Endothelial cell of umbilical vein (primary cell): ENCODE results near the gene YBX1. TPM values are rescaled to one million over a fixed set of nuclear protein-coding genes. Genes with fewer than 3 reads are reported as not detected.

Source experiments
- BruUV-seq: library from RNA; stranded (reverse); fragments of 400-500 nt; replicated peaks from 2 replicates; lab custom pipeline; 2021; lab: Mats Ljungman, UMichigan
- CTCF ChIA-PET: fragments of 300-600, 350-600 bp; sonication (Branson Sonifier 250); formaldehyde crosslinking; loops from one replicate; lab custom pipeline; 2021; ENCODE audit warnings: antibody characterized with exemption, inconsistent platforms; lab: Charles Lee
- POLR2A ChIA-PET: fragments of 300-600, 350-600 bp; sonication (Branson Sonifier 250); formaldehyde crosslinking; loops from one replicate; lab custom pipeline; 2021; ENCODE audit warnings: antibody characterized with exemption, inconsistent platforms; lab: Charles Lee
- DNase-seq: peaks from one replicate; pipeline ENCODE4 v3.0.0-alpha.2; 2011; ENCODE audit warnings: low read depth, low spot score
- FAIRE-seq: peaks from 2 replicates; lab custom pipeline; 2011; peaks lifted over from hg19 to GRCh38; lab: Jason Lieb, UNC
- H2AFZ ChIP-seq: 2 replicates; pipeline ENCODE4 v1.6.0; 2012; ENCODE audit warnings: low read depth, low read length, control low read depth, inconsistent platforms
- H3K27ac ChIP-seq: 2 replicates; pipeline ENCODE4 v1.5.1; 2011; ENCODE audit warnings: low read depth, mild to moderate bottlenecking, control low read depth, low read length, moderate library complexity; ENCODE audit not compliant: insufficient read depth
- H3K27me3 ChIP-seq, 2 experiments: 2 replicates each; pipeline versions ENCODE4 v1.6.0 to v1.6.1; 2011; ENCODE audit warnings: low read length in 2 of 2, mixed read lengths in 1 of 2; ENCODE audit not compliant: control insufficient read depth in 2 of 2, insufficient read depth in 2 of 2
- H3K36me3 ChIP-seq, 2 experiments: 2 replicates in 1 of 2; 3 replicates in 1 of 2; pipeline ENCODE4 v1.5.1; 2011; ENCODE audit warnings: low read length in 2 of 2, mild to moderate bottlenecking in 1 of 2, moderate library complexity in 1 of 2; ENCODE audit not compliant: control insufficient read depth in 2 of 2, insufficient read depth in 2 of 2; ENCODE audit errors: extremely low read depth in 1 of 2
- H3K4me1 ChIP-seq: 3 replicates; pipeline ENCODE4 v1.5.1; 2011; ENCODE audit warnings: mild to moderate bottlenecking, low read length; ENCODE audit not compliant: control insufficient read depth, insufficient read depth; ENCODE audit errors: extremely low read depth
- H3K4me2 ChIP-seq: 2 replicates; pipeline ENCODE4 v1.6.1; 2011; ENCODE audit warnings: low read length, control low read depth, mixed read lengths; ENCODE audit not compliant: insufficient read depth
- H3K4me3 ChIP-seq, 3 experiments: fragments of 200-600 bp in 1 of 3; sonication (generic), shearing (Covaris generic) in 1 of 3; replicated peaks in 1 of 3; 2 replicates each; pipeline ENCODE4 v1.5.1; 2011 to 2016; ENCODE audit warnings: control low read depth in 3 of 3, low read length in 3 of 3, mild to moderate bottlenecking in 2 of 3, inconsistent platforms in 1 of 3, low read depth in 1 of 3, moderate library complexity in 1 of 3; ENCODE audit not compliant: insufficient read depth in 1 of 3
- H3K79me2 ChIP-seq: 2 replicates; pipeline ENCODE4 v1.6.0; 2012; ENCODE audit warnings: low read length, inconsistent platforms; ENCODE audit not compliant: control insufficient read depth, insufficient read depth
- H3K9ac ChIP-seq: replicated peaks from 2 replicates; pipeline ENCODE3; 2011; ENCODE audit warnings: low read length, control low read depth; ENCODE audit not compliant: insufficient read depth; ENCODE audit errors: extremely low read depth
- H3K9me1 ChIP-seq: replicated peaks from 3 replicates; pipeline ENCODE4 v1.6.0; 2011; ENCODE audit warnings: mild to moderate bottlenecking, low read length; ENCODE audit not compliant: control insufficient read depth, insufficient read depth; ENCODE audit errors: extremely low read depth
- H3K9me3 ChIP-seq: replicated peaks from 2 replicates; pipeline ENCODE4 v1.5.1; 2012; ENCODE audit warnings: low read length, inconsistent platforms; ENCODE audit not compliant: control insufficient read depth, insufficient read depth
- H4K20me1 ChIP-seq: replicated peaks from 2 replicates; pipeline ENCODE3; 2011; ENCODE audit warnings: mild to moderate bottlenecking, low read length; ENCODE audit not compliant: control insufficient read depth, insufficient read depth; ENCODE audit errors: extremely low read depth
- EZH2 ChIP-seq: IDR thresholded peaks from 2 replicates; pipeline ENCODE4 v1.6.1; 2012; ENCODE audit warnings: borderline replicate concordance, low read depth, mild to moderate bottlenecking, moderate library complexity, low read length, inconsistent platforms; ENCODE audit not compliant: severe bottlenecking
- FOS ChIP-seq: IDR thresholded peaks from 2 replicates; pipeline ENCODE4 v1.6.1; 2011; ENCODE audit warnings: mild to moderate bottlenecking, low read length, moderate library complexity, borderline replicate concordance; ENCODE audit not compliant: insufficient read depth
- GATA2 ChIP-seq: IDR thresholded peaks from 2 replicates; pipeline ENCODE4 v1.7.0; 2011; ENCODE audit warnings: low read depth, mild to moderate bottlenecking, moderate library complexity, mixed read lengths, low read length; ENCODE audit not compliant: insufficient read length, insufficient read depth
- JUN ChIP-seq: IDR thresholded peaks from 2 replicates; pipeline ENCODE4 v1.6.1; 2011; ENCODE audit warnings: borderline replicate concordance, low read depth; ENCODE audit not compliant: insufficient read length, insufficient read depth
- MYC ChIP-seq: IDR thresholded peaks from one replicate; pipeline ENCODE4 v1.6.1; 2011; ENCODE audit warnings: mild to moderate bottlenecking, low read depth, low read length
- POLR2A ChIP-seq: IDR thresholded peaks from 2 replicates; pipeline ENCODE4 v1.6.1; 2012; ENCODE audit warnings: low read depth, mild to moderate bottlenecking, control low read depth, low read length
- POLR2AphosphoS5 ChIP-seq: IDR thresholded peaks from 2 replicates; pipeline ENCODE4 v1.6.1; 2012; ENCODE audit warnings: low read depth, mild to moderate bottlenecking, control low read depth, low read length, moderate library complexity; ENCODE audit not compliant: insufficient read depth
- dilution Hi-C: fragments of 300-500 bp; cut with MboI; formaldehyde crosslinking; loops from one replicate; pipeline ENCODE4 v1.15.0; 2019; ENCODE audit warnings: low sequenced_read_pairs; ENCODE audit not compliant: extremely low pct_ligation_motif_present
- intact Hi-C: fragments of 100-400 bp; cut with micrococcal nuclease; formaldehyde crosslinking; loops from one replicate; pipeline ENCODE4 v1.10.0; 2022
- polyA plus RNA-seq, 4 experiments: library from polyadenylated mRNA; depleted of rRNA in 3 of 4; stranded (reverse) in 3 of 4; unstranded in 1 of 4; fragments of >200 nt; gene quantifications; 2 replicates each; pipeline versions ENCODE4 v1.2.1 to v1.2.3, GENCODE V29; 2011 to 2012; ENCODE audit warnings: missing spikeins in 1 of 4
- total RNA-seq: library from RNA; stranded (reverse); gene quantifications from 2 replicates; pipeline ENCODE4 v1.2.3, GENCODE V29; 2021
- TF ChIP-seq, protein P1 (sequence below), 2 donors: IDR thresholded peaks; 1 replicate in 1 of 2; 2 replicates in 1 of 2; pipeline ENCODE4 v1.5.1; 2011; ENCODE audit warnings: low read length in 2 of 2, mild to moderate bottlenecking in 2 of 2, moderate library complexity in 2 of 2, control low read depth in 1 of 2, inconsistent platforms in 1 of 2, low read depth in 1 of 2; ENCODE audit not compliant: insufficient read depth in 1 of 2; ENCODE audit errors: extremely low read depth in 1 of 2
- TF ChIP-seq, protein P2 (sequence below): IDR thresholded peaks from 2 replicates; pipeline ENCODE4 v1.6.1; 2011; ENCODE audit not compliant: insufficient read depth, insufficient read length

Gene YBX1
- total and polyA plus RNA-seq, 2 donors (not counting 3 experiments of a cell fraction or from before 2014, with no cell fraction given) = 430 to 783 TPM

DNA sequence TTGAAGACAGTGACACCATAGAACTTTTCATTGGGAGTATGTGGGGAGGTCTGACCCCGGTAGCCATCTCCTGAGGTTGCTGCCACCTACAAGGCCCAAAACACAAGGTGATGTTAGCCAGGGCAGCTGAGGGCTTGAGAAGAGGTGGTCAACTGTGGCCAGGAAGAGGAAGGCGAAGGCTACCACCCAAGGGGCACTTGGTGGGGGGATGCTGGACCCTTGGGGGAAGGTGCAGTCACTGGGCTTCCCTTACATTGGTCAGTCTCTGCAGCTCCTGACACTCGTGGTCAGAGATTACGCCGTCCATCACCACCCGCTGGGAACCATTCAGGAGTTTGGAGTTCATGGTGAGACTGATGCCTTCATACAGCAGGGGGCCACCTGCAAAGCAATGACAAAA is 70.1 kb downstream of the YBX1 start:
- Histone ChIP-seq H3K4me1 (no peaks in the 10 kb centered on the region), H2AFZ (no peak overlapping the region), H3K79me2 (no peaks in the 10 kb centered on the region), H3K27me3 (no peaks in the 10 kb centered on the region), H3K9ac (no peak overlapping the region), H4K20me1 (no peaks in the 10 kb centered on the region), H3K9me1 (no peaks in the 10 kb centered on the region), H3K36me3 (peaks cover 30 to 69% of the 10 kb centered on the region in 2 experiments), H3K4me2 (no peak overlapping the region), H3K27ac (no peak overlapping the region), H3K4me3 (no peak overlapping the region), H3K9me3 (no peaks in the 10 kb centered on the region)
- TF ChIP-seq, protein P1, sequence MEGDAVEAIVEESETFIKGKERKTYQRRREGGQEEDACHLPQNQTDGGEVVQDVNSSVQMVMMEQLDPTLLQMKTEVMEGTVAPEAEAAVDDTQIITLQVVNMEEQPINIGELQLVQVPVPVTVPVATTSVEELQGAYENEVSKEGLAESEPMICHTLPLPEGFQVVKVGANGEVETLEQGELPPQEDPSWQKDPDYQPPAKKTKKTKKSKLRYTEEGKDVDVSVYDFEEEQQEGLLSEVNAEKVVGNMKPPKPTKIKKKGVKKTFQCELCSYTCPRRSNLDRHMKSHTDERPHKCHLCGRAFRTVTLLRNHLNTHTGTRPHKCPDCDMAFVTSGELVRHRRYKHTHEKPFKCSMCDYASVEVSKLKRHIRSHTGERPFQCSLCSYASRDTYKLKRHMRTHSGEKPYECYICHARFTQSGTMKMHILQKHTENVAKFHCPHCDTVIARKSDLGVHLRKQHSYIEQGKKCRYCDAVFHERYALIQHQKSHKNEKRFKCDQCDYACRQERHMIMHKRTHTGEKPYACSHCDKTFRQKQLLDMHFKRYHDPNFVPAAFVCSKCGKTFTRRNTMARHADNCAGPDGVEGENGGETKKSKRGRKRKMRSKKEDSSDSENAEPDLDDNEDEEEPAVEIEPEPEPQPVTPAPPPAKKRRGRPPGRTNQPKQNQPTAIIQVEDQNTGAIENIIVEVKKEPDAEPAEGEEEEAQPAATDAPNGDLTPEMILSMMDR (IDR thresholded peaks at IDR 0.05; ENCODE audit: extremely low read depth in 1 of 2, insufficient read depth in 1 of 2, low read depth in 1 of 2, low read length in 2 of 2) = no peak
- TF ChIP-seq JUN (no peak), MYC (no peak), EZH2 (no peak), POLR2AphosphoS5 (no peak), GATA2 (no peak), FOS (no peak), POLR2A (no peak)
- TF ChIP-seq, protein P2, sequence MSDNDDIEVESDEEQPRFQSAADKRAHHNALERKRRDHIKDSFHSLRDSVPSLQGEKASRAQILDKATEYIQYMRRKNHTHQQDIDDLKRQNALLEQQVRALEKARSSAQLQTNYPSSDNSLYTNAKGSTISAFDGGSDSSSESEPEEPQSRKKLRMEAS = no peak
- DNase-seq (no peak), FAIRE-seq (no peak)
- no TSS peak for BruUV-seq
- intact Hi-C loops = no loop called here
- ChIA-PET CTCF (interaction anchor here (0.9 to 1.0 kb wide), 2 partner anchors 10 to 174 kb away, joined by 3 to 6 read pairs; no protein-coding TSS in a partner anchor), POLR2A (no interaction called here)
- dilution Hi-C loops = no loop called here
